Fibroblast of skin of abdomen (primary cell): ENCODE measurements around the gene FOXC1.
A peak's percentile ranks its signal among the peaks of the same experiment; 100 is the strongest.

Experiments
- DNase-seq: peaks from one replicate; pipeline ENCODE4 v3.0.0-alpha.2; 2013

The FOXC1 gene

GRCh38 chr6:1612974-1613306, 3.2 kb downstream of the FOXC1 start:
- DNase-seq = peak; percentile 64

GRCh38 chr6:1613346-1613687, 3.6 kb downstream of the FOXC1 start:
- DNase-seq = no peak

DNA sequence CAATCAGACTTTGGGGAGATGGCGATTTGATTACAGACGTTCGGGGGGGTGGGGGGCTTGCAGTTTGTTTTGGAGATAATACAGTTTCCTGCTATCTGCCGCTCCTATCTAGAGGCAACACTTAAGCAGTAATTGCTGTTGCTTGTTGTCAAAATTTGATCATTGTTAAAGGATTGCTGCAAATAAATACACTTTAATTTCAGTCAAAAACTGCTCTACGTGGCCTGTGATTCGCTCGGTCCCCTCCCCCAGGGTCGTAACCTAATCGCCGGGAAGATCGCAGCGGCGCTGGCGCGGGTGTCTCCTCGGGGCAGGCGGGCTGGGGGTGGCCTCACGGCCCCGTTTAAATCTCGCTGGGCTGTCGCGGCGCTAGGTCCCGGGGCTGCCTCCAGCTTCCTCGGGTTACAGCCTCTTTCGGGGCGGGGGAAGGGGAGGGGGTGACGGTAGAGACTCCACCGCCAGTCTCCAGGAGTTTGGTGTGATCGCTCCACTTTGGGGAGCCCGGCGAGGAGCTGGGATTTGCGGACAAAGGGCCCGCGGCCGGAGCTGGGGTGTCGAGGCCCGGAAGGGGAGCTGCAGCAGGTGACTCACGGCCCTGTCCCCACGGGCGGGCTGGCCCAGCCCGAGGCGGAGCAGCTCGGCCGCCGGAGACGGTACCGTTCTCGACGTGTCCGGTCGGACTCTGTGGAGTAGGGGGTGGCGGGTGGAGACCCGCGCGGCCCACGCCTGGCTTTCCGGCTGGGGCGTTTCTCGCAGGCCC, 4.2 kb downstream of the FOXC1 start:
- no peak for DNase-seq

GRCh38 chr6:1614448-1615150, 4.9 kb downstream of the FOXC1 start:
- DNase-seq = no peak

DNA sequence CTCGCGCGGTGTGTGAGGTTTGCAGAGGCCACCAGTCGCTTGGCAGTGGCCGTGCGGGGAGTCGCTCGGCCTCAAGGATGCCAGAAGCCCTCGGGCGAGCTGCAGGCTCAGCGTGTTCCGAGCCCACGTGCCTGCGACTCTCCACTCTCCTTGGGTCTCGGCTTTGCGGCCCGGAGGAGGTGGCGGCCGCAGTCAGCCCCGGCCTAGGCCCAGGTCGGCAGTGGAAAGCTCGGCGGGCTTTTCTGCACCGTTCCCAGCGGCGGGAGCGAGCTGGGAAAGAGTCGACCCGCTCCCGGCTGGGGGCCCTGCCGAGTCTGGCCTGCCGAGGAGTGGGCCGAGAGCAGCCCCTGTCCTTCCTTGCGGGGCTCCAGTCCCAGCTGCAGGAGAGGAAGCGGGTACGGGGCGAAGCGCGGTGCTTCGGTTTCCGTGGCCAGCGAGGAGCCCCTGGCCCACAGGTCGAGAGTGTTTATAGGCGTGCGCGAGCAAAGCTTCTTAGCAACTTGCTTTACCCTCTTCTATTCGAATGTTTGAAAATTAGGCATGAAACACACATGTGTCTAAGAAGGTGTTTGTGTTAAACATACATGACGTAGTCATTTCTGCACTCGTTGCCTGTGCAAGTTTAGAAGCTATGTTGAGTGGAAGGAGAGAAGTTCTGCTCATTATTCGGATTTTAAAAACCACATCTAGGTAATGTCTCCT, 5.6 kb downstream of the FOXC1 start:
- DNase-seq = no peak

DNA sequence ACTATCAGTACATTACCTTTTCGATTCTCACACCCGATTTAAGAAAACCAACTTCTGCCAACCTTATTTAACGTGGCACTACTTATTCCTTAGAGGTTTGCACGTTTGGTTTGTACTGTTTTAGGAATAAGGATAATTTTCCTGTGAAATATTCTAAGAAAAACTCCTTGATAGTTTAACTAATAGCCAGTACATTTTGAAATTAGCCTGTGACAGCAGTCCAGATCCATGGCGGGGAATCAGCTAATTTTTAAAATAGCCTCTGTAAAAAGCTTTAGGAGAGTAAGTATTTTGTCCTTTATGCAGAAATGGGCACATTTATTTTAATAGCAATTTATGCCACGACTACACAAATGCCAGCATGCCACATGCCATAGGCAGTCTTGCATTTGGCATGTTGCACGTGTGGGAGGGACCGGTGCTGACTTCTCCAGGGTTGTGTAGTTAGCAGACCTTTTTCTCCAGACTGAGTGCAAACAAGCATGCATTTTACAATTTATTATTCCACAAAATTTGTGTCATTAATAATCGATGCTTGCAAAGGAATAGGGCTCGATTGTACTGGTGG, 6.2 kb downstream of the FOXC1 start:
- no peak for DNase-seq

DNA sequence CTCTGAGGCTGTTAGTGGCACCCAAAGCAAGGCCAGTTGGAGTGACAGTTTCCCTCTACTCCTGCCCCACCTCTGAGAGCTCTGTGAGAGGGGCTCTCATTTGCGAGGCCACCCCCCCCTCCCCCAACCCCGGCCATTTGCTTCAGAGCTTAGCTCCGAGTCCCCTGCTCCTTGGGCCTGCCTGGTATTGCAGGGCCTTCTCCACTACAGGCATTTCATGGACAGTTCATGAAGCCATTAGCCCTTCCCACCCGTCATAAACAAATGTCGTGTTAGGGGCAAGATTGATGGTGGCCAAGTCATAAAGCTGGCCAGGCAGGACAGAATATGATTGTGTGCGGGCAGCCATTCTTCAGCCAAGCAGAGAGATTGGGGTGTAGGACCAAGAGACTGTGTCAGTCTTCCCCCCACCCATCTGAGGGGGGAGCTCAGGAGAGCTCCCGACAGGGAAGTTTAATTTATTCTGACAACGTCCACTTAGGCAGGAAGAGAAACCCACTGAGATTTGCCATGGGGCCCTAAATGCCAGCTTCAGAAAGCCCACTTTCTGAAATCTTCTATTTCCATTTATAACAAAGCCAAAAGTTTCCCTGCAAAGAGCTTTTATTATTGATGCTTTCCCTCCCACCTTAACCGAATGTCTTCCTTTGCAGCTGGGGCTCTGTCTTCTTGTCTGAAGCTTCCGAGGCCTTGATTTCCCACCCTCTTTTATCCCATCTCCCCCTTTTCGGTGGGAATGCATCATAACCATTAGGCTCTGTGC, 7.2 kb downstream of the FOXC1 start:
- no peak for DNase-seq

- DNase-seq = no peak
Observed at GRCh38 chr6:1617466-1618310, 8.0 kb downstream of the FOXC1 start.

DNA sequence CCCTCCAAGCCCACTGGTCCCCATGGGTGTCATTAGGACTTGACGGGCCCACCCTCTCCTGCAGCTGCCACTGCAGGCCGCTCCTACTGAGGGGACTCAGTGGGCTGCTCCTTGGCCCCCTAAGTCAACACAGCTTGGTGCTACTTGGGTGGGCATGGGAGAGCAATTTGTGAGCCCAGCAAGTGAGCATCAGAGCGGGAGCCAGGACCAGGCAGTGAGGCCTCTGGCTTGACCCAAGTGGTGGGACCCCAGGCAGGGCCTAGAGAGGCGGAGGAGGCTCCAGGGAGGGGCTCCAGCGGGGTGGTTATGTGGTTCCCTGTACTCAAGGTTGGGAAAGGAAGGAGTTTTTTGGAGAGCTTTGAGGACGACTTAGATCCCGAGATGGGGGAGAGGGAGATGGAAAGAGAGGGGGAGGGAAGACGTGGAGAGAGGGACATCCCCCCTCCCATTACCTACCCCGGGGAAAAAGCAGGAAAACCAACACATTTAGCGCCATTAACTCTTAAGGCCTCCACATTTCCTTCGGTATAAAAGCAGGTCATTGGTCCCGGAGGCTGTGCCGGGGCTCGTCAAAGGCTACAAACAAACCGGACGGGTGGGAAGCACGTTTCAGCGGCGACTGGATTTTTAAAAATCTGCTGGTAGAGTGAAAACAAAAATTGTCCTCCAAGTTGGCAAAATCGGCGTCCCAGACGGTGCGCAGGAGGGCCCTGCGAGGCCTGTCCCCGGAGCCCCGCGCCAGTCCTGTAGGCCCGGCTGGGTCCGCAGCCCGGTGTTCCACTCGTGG, 8.8 kb downstream of the FOXC1 start:
- DNase-seq = no peak

GRCh38 chr6:1619098-1619672, 9.5 kb downstream of the FOXC1 start:
- no peak for DNase-seq

GRCh38 chr6:1619673-1620503, 10.2 kb downstream of the FOXC1 start:
- no peak for DNase-seq

- DNase-seq = no peak
Observed at GRCh38 chr6:1620504-1621069, 10.9 kb downstream of the FOXC1 start.

- DNase-seq = no peak
Observed at GRCh38 chr6:1621070-1621701, 11.5 kb downstream of the FOXC1 start.

GRCh38 chr6:1622220-1622850, 12.6 kb downstream of the FOXC1 start:
- DNase-seq = peak; percentile 48

- DNase-seq = no peak
Observed at GRCh38 chr6:1622851-1623768, 13.4 kb downstream of the FOXC1 start.

- DNase-seq = no peak
Observed at GRCh38 chr6:1623769-1624057, 14.0 kb downstream of the FOXC1 start.
